Lower leg skin (tissue), 4 donors: ENCODE results near the gene PDIA2. TPM values are rescaled to one million over a fixed set of nuclear protein-coding genes. Genes with fewer than 3 reads are reported as not detected.

Experiments used
- DNase-seq, 2 donors: peaks; one replicate each; pipeline ENCODE4 v3.0.0-alpha.2; 2019; ENCODE audit warnings: low spot score in 2 of 2
- H3K4me3 ChIP-seq: fragments of 200-600 bp; sonication (generic); 2 replicates; pipeline ENCODE4 v1.5.1; 2017; ENCODE audit warnings: mild to moderate bottlenecking, low read depth; ENCODE audit not compliant: poor library complexity, severe bottlenecking
- CTCF ChIP-seq, 3 donors: fragments of 450-650 bp; IDR thresholded peaks; one replicate each; pipeline ENCODE4 v1.5.1; 2016; ENCODE audit warnings: antibody characterized with exemption in 3 of 3, mild to moderate bottlenecking in 3 of 3, moderate library complexity in 2 of 3
- POLR2A ChIP-seq, 2 donors: fragments of 450-650 bp; IDR thresholded peaks; one replicate each; pipeline ENCODE4 v1.6.1; 2016 to 2017; ENCODE audit warnings: antibody characterized with exemption in 2 of 2, mild to moderate bottlenecking in 1 of 2, moderate library complexity in 1 of 2
- WGBS, 2 donors: methylation state at CpG; one replicate each; pipeline ENCODE4 v1.1.5; 2018; 5-methylcytosine and 5-hydroxymethylcytosine counted together
- intact Hi-C: fragments of 100-400 bp; cut with DNase I; formaldehyde crosslinking; loops from one replicate; pipeline ENCODE4 v1.15.0; 2023; ENCODE audit warnings: low total_unique reads
- total RNA-seq, 4 donors: library from RNA; depleted of rRNA; stranded (reverse); fragments of >200 nt; gene quantifications; one replicate each; pipeline ENCODE4 v1.1.0, GENCODE V29; 2016

The PDIA2 gene
- total RNA-seq, 4 donors from 2014 or later = 0.12 to 0.45 (median 0.23) TPM; not detected in 1

GRCh38 chr16:268141-269053 is 14.6 kb upstream of the PDIA2 start:
- 42 to 47% methylated on average over 35 to 40 of the region's 40 CpGs for WGBS, 2 donors
- no peak for DNase-seq
- H3K4me3 ChIP-seq = no peak overlapping the region
- TF ChIP-seq POLR2A (IDR thresholded peaks at IDR 0.05) (no peak), CTCF (IDR thresholded peaks at IDR 0.05) (no peak)
- intact Hi-C loops = no loop called here

GRCh38 chr16:269061-269796 is 13.7 kb upstream of the PDIA2 start:
- H3K4me3 ChIP-seq = no peak overlapping the region
- WGBS, 2 donors = 84 to 85% methylated on average over 24 of the region's 24 CpGs
- no peak for TF ChIP-seq CTCF (IDR thresholded peaks at IDR 0.05)
- no peak for TF ChIP-seq POLR2A (IDR thresholded peaks at IDR 0.05)
- intact Hi-C loops = no loop called here
- DNase-seq = no peak

- intact Hi-C loops = no loop called here
- no peak overlapping the region for H3K4me3 ChIP-seq
- TF ChIP-seq POLR2A (IDR thresholded peaks at IDR 0.05) = no peak
- no peak for TF ChIP-seq CTCF (IDR thresholded peaks at IDR 0.05)
- 87 to 92% methylated on average over 19 to 26 of the region's 34 CpGs for whole genome bisulfite sequencing, 2 donors
- DNase-seq = no peak
Observed at GRCh38 chr16:270381-271255, 12.3 kb upstream of the PDIA2 start.

GRCh38 chr16:272633-273546 is 10.1 kb upstream of the PDIA2 start:
- DNase-seq = no peak
- intact Hi-C loops = no loop called here
- no peak overlapping the region for H3K4me3 ChIP-seq
- TF ChIP-seq POLR2A (IDR thresholded peaks at IDR 0.05) (no peak), CTCF (IDR thresholded peaks at IDR 0.05) (no peak)
- 84 to 86% methylated on average over 32 to 36 of the region's 36 CpGs for WGBS, 2 donors
